GM18507 (cell line): Measurements from ENCODE around the gene GPSM3.
"Not testable (repeated sequence)": the region's sequence is repeated elsewhere in the genome, so short reads cannot be mapped to it uniquely, and the experiment has no call there.

Experiments used
- DNase-seq: peaks from one replicate; pipeline ENCODE4 v3.0.0; 2011; ENCODE audit warnings: low read depth; ENCODE audit not compliant: insufficient read length; ENCODE audit errors: extremely low spot score
- FAIRE-seq: peaks from 2 replicates; lab custom pipeline; 2011; peaks lifted over from hg19 to GRCh38; lab: Jason Lieb, UNC

GPSM3 gene

GRCh38 chr6:32189069-32189741 is 3.2 kb downstream of the GPSM3 start:
- DNase-seq, result no peak
- FAIRE-seq, result no peak

DNA sequence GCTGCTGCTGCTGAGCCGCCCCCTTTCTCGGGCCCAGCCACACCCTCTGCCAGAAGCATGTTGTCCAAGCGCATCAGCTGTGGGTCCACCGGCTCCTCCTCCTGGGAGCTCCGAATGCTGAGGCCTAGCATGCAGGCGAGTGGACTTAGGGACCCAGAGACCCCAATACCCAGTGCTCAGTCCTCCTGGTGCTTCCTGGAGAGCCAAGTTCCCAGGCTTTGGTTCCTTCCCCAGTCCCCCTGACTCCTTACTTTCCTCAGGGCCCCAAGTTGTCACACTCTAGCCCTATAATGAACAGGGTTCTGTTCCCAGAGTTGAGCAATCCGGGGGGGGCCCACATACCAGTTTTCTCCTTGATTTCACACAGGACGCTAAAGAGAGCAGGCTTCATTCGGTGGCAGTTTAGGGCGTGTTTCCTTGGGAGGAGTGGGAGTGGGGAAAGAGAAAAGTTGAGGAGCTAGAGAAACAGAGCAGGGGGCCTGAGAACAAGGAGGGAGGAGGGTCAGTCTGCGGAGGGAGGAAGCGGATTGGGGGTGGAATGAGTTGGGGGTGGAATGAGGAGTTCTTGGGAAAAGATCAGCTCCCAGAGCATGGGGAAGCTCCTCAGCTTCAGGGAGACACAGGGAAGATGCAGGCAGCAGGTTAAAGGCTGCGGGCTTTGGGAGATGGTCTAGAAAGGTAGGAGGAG is 3.9 kb downstream of the GPSM3 start:
- FAIRE-seq (no peak), DNase-seq (no peak)

DNA sequence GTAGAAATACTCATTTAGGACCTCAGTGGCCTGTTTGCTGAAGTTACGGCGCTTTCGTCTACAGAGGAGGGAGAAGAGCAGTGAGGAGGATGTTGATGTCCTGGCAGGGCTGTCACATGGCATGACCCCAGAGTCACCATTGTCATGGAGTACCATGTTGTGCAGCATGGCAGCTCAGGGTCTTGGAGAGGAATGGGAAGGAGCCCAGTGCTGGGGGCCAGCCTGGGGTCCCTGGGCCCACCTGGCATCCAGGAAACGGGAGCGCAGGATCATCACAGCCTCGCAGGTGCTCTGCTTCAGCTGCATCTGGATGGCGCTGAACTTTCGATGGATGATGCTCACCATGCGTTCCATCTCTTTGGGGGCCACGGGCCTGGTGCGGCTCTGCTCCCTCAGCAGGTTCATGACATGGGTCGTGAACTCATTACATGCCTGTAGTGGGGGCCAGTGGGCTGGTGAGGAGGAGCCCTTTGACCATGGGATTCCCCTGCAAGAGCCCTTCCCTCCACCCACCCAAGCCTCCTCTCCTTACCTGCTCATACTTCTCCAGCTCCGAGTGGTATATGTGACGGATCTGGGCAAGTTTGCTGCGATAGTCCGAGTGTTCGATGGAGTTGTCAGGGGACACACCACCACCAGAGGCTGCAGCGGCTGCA is 4.6 kb downstream of the GPSM3 start:
- not testable (repeated sequence) for DNase-seq, FAIRE-seq

DNA sequence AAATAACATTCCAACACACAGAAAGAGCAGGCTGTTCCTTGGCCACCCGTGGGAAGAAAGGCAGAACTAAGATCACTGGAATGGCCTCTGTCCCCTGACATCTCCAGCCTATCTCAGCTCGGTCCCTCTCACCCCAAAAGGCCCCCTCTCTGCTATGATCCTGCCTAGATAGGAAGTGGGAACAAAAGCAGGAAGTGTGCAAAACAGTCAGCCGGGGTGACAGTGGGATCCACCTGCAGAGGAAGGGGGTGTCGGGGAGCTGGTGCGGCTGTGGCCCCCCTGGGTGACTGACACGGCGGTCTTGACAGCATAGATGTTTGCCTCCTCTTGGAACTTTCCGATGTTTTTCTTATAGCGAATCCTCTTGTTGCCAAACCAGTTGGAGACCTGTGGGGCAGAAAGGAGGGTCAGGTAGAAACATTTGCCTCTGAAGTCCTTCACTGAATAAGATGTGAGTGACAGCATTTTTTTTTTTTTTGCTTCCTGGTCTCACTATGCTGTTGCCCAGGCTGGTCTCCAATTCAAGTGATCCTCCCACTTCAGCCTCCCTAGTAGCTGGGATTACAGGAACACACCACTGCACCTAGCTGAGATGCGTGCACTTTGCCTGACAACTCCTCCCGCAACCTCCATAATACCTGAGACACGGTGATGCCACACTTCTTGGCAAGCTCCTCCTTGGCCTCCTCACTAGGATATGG is 5.3 kb downstream of the GPSM3 start:
- DNase-seq (no peak), FAIRE-seq (no peak)

GRCh38 chr6:32186151-32186840 is 6.1 kb downstream of the GPSM3 start:
- not testable (repeated sequence) for FAIRE-seq

DNA sequence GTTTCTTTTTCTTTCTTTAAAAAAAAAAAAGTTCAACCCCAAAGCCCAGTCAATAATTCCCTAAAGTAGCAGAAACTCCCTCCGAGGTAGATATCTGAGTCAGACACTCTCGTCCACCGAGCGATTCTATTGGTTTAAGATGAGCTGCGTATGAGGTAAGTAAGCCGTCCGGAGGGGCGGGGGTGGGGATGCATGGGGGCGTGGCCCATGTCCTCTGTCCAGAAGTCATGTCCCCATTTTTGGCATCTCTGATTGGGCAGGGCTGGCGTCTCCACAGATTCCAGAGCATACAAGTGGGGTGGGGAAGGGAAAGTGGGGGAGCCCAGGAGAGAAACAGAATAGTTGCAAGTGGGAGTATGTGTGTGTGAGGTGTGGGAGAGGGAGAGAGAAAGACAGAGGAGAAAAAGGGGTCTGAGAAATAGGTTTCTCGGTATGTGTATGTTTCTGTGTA is 6.7 kb downstream of the GPSM3 start:
- DNase-seq, result not testable (repeated sequence)
- FAIRE-seq, result peak; percentile 90

More at GRCh38 chr6:32186151-32186840, 6.1 kb downstream of the GPSM3 start:
- not testable (repeated sequence) for DNase-seq

DNA sequence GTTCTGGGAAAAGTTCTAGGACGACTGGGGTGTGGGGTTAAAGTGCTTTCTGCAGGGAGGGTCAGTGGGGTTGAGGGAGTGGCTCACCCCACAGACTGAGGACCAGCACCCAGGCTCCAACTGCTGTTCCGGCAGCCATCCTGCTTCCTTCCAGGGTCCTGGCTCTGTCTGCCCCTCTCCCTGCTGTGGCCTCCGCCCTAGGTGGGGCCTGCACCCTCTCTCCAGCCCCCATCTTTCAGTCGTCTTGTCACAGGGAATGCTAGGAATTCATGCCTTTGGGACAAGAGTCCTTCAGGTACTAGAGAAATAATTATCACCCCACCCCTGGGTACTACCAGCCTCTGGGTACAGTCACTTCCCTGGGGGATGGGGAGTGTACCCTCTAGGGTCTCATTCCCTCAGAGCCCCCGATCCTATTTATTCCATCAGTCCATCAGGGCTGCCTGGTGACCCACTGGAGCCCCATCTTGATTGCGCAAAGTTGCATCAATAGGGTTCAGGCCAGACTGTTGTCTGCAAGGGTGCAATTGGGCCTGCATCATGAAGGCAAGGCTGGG is 8.3 kb downstream of the GPSM3 start, which contains the start of gene AGER:
Gene AGER, minus strand, starts transcription at position 170 of the 557 bp plus-strand sequence. Its CDS starts 31 bp downstream, at position 139.
- no peak for FAIRE-seq
- DNase-seq, result no peak

- DNase-seq (no peak), FAIRE-seq (no peak)
These were observed 8.9 kb downstream of the GPSM3 start for GRCh38 chr6:32183483-32184083.

GRCh38 chr6:32183030-32183429 is 9.4 kb downstream of the GPSM3 start:
- DNase-seq (no peak), FAIRE-seq (no peak)

GRCh38 chr6:32182555-32182981 is 9.9 kb downstream of the GPSM3 start:
- FAIRE-seq (no peak), DNase-seq (no peak)

DNA sequence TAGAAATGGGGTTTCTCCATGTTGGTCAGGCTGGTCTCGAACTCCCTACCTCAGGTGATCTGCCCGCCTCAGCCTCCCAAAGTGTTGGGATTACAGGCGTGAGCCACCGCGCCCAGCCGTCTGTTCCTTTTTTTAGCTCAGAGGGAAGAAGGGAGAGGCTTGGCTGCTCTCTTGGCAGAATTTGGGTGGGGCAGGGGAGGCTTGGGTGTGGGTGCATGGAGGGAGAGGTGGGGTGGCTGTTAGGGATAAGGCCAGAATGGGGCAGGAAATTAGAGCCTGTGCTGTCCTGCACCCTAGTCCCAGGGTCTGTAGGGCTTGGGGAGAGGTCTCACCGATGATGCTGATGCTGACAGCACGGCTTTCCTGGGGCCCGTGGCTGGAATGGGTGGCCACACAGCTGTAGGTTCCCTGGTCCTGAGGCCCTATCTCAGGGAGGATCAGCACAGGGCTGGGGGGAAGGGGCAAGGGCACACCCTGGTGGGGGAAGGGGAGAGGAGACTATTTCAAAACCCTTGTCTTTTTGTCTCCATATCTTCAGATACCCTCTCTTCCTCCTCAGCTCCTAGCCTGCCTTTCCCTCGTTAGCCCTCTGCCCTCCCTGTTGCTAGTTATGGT is 10.4 kb downstream of the GPSM3 start:
- FAIRE-seq (no peak), DNase-seq (no peak)

DNA sequence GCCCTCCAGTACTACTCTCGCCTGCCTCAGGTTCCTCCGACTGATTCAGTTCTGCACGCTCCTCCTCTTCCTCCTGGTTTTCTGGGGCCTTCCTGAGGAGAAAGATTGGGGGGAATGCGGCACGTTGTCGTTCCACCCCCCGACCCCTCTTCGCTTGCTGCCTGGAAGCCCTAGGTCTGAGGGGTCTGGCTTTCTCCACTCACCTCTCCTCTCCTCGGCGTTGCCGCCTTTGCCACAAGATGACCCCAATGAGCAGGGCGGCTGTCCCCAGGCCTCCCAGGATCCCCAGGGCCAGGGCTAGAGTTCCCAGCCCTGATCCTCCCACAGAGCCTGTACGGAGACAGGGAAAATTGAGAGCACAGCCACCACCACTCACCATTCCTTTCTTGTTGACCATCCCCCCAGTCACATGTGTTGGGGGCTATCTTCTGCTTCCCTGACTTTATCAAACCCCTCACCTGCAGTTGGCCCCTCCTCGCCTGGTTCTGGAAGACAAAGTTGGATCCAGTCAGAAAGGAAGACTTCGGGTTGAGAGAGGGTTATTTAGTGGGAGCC is 11.2 kb downstream of the GPSM3 start:
- FAIRE-seq (no peak), DNase-seq (no peak)

DNA sequence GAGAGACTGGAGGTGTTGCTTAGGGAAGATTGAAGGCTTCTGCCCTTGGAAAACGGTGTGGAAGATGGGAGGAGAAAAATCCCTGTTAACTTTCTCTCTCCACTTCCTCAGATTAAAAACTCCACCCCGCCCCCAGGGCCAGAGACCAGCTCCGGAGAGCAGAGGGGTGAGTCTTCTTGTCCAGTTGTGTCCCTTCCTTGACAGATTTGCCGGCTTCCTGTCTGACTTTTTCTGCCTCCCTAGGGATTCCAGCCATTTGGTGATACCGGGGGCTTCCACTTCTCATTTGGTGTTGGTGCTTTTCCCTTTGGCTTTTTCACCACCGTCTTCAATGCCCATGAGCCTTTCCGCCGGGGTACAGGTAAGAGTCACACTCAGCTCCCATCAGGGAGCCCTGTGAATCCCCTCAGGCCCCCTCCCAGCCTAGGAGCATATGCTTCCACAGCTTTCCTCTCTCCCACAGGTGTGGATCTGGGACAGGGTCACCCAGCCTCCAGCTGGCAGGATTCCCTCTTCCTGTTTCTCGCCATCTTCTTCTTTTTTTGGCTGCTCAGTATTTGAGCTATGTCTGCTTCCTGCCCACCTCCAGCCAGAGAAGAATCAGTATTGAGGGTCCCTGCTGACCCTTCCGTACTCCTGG is 12.6 kb downstream of the GPSM3 start:
- FAIRE-seq (no peak), DNase-seq (no peak)

GRCh38 chr6:32178547-32179440 is 13.6 kb downstream of the GPSM3 start:
- no peak for FAIRE-seq
- no peak for DNase-seq

- DNase-seq (peak; percentile 83), FAIRE-seq (peak; percentile 99)
These were observed 14.5 kb downstream of the GPSM3 start, which contains the start of gene RNF5 for GRCh38 chr6:32177788-32178546. RNF5 (plus strand) TSS chr6:32178405; CDS start chr6:32178512, 107 bp downstream.
